Stimulated activated CD4-positive, alpha-beta T cell treated with anti-CD3 and anti-CD28 coated beads, Interleukin-12 subunit alpha, Interleukin-12 subunit beta, amount 100 ng/mL, for 4 hours (primary cell): ENCODE data around the gene LMBR1L.
A peak's percentile ranks its signal among the peaks of the same experiment; 100 is the strongest.

ENCODE experiments used
- DNase-seq: peaks from one replicate; pipeline ENCODE4 v3.0.0-alpha.2; 2020

Gene LMBR1L

DNA sequence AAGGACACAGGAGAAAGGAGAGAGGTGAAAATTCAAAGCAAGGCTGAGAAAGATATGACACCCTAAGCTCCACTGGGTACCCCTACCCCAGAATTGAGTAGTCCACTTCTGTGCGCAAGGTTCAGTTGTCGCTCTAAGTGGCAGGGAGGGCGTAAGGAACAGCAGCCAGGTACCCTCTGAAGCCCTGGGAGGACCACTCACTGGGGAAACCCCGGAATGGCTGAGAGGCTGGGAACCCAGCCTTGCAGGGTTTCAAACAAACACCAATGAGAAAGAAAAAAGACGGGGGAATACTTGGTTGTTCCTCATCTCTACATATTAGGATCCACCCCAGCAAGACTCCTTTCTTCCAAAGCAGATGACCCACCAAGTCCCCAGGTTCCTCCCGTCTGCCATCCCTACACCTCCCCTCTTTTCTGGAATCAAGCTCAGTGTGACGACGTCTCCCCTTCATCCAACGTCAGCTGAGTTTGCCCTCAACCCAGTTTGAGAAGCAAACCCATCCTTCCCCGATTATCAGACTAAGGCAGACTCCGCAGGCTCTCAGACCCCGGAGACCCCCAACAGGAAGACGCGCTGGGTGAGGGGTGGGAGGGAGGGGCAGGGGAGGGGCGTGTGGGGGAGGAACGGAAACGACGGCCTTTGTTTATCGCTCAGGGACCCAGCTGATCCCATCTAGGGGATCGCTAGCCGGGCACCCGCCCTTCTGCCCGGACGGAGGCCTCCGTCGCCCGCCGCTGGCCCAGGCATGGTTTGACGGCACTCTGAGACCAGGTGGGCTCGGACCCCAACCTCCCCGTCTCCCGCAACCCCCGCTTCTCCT, 795 bp downstream of the LMBR1L start:
- no peak for DNase-seq

DNA sequence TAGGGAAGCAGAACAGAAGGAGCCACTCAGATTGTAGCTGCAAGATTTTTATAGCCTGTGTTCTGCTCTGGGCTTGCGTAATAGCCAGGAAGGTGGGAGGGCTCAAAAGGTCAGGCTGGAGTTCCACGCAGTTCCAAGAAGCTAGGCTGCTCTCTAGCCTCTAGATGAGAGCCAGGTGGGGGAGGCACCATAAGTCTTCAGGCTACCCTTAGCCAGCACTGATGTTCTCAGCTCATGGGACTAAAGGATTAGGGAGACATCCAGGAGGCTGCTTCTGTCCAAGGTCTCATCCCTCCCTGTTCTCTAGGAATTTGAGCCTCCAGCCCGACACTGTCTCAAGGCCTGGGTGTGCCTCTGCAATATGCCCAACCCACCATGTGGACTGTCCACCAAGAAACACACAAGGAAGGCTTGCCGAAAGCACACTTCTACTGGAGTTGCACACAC, 1.7 kb downstream of the LMBR1L start:
- DNase-seq = no peak

DNA sequence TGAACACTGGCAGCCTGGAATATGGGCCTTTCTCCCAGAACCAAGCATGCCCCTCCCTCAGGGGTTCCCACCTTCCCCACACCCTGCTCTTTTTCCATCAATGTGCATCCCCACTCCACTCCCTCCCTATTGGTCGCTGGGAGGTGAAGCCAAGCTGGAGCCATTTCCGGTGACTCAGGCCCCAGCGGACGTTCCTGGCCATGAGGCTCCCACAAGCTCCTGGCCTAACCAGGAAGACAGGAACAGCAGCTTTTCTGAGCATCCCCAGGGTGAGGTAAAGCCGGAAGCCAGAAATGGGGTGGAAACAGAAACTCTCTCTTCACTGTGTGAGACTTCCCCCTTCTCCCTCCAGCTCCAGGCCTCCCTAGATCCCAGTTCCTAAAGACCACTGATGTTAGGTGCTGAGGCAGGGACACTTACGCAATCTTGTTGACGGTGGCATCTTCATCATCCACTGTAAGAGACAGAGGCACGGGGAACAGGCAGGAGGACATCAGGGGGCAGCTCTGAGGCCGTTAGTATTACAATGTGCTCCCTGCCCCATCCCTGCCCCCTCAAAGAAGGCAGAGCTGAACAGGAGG, 5.1 kb downstream of the LMBR1L start:
- DNase-seq = no peak

DNA sequence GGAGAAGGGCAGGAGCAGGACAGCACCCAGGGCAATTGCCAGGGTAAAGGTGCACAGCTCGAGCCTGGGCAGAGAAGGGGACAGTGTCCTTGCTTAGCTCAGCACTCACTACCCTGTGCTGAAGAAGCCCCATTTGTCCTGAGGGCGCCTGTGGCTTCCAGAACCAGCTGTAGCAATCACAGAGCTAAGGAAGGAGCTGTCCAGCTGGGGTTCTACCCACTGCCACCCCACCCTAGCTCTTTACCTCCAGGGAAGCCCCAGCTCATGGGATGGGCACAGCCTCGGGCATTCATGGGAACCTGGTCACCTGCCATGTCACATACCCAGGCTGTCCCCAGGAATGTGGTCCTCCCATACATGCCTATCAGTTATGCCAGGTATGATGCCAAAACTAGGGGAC, 5.8 kb downstream of the LMBR1L start:
- no peak for DNase-seq

DNA sequence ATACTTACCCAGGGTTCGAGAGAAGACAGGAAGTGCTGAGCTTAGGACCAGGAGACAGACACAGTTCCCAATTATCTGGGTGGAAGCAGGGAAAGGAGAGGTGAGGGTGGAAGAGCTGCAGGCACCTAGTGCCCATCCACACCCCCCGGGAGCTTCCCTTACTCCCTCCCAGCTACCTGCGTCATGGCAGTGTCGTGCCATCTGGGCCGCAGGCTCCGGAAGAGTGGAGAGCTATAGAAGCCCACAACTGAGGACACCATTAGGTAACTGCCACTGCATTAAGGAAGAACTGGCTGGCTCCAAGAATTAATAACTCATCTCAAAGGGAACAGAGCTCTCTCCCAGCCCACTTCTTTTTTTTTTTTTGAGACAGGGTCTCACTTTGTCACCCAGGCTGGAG, 10.3 kb downstream of the LMBR1L start:
- no peak for DNase-seq

DNA sequence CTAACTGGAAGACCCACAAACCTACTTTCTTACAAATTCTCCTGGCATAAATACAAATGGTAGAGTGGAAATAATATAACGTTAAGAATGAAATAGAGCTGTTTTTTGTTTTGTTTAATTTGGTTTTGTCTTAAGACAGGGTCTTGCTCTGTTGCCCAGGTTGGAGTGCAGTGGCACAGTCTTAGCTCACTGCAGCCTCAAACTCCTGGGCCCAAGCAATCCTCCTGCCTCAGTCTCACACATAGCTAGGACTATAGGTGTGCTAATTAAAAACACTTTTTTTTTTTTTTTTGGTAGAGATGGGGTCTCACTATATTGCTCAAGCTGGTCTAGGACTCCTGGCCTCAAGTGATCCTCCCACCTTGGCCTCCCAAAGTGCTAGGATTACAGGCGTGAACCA, 11.9 kb downstream of the LMBR1L start:
- DNase-seq = no peak

DNA sequence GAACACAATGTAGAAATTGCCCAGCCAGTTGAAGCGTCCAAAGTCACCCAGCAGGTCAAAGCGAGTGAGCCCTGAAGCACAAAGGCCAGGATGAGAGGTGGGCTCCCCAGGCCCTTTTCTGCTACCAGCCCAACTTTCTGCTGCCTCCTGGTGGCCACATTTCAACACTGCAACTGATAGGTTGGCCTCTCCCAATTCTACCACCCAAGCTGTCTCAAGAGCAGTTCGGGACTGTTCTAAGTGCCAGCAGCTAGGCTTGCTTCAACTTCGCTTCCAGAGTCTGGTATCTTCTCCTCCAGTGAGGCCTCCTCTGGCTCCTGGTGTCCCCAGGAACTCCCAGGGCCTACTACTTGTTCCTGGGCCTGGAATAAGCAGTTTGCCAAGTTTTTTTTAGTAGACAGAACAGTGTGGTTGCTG, 12.6 kb downstream of the LMBR1L start:
- peak; percentile 54 for DNase-seq

DNA sequence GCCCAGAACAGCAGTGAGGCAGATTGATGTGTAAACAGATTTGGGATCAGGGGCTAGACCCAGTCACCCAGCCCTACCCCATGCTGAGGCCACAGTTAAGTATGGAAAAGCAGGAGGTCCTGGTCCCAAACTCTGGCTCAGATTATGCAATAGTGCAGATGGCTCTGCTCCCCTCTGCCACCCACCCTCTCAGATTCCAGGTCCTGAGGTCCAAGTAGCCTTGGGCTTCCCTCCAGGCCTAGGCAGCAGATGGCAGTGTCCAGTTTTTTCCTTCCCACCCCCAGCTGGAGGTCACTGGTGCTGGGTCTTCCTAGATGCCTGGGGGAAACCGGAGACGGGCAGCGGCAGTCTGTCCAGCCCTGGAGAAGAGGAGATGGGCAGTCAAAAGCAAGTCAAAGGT, 13.3 kb downstream of the LMBR1L start:
- DNase-seq = no peak

DNA sequence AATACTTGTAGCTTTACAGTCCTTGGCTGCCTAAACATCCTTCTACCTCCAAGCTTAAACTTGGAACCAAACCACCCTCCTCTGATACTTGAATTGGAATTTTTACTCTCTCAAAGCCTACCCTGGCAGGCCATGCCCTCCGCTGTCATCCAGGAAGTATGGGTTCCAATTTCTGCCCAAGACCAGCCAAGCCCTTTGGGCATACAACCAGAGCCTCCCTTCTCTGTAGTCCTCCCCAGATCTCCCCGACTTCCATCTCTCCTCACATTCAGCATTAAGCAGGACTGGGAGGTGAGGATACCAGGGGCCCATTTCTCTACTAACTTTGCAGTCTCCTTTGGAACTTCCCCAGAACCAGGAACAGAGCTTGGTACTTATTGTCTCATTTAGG, 15.7 kb downstream of the LMBR1L start:
- no peak for DNase-seq

DNA sequence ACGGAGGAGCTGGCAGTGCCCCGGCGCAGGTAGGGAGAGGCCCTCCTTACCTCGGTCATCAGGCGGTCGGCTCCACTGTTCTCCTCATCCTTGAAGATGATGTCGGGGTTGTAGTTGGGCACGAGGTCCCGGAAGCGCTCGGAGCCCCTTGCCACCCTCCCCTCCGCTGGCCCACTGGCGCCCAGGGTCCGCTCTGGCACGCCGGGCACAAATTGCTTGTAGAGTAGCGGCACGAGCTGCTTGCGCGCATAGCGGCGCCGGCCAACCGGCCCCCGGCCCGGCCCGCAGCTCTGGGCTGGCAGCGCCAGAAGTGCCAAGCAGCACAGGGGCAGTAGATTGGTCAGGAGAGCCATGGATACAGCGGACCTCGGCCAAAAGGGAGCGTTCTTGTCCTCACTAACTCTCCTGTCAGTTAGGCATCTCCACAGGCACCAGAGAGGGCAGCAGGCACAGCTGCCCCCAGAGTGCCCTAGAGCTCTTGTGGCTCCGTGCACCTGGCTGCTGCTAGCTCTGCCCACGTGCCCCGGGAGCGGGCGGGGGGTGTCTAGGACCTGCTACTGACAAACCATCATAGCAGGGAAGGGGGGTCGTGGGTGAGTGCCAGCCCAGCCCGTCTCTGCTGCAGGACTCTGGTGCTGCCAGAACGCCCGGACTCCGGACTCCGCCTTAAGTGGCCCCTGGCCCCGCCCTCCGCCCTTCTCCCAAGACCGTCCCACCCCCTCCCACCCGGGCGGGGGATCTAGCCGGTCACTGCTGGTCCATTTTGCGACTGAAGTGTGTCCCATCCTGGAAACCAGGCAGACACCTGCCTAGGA, 16.3 kb downstream of the LMBR1L start, which contains the start of gene DHH:
DHH (minus strand) TSS at position 642 of the 815 bp plus-strand sequence; CDS start at position 353, 289 bp downstream.
- no peak for DNase-seq

DNA sequence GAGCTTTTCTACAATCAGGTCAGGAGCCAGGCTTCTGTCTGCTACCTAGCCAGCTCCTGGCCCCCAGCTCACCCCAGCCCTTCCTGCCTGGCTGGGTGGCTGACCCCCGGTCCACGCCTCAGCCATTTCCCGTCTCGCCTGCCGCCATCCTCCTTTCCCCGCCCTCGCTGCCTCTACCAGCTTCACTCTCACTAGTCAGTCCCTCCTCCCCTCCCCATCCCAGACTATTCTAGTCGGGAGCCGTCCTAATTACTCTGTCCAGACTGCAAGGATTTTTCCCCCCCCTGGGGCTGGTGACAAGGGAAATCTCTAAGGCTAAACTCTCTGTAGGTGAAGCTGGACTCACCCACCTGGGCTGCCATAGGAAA, 16.9 kb downstream of the LMBR1L start:
- DNase-seq = no peak

DNA sequence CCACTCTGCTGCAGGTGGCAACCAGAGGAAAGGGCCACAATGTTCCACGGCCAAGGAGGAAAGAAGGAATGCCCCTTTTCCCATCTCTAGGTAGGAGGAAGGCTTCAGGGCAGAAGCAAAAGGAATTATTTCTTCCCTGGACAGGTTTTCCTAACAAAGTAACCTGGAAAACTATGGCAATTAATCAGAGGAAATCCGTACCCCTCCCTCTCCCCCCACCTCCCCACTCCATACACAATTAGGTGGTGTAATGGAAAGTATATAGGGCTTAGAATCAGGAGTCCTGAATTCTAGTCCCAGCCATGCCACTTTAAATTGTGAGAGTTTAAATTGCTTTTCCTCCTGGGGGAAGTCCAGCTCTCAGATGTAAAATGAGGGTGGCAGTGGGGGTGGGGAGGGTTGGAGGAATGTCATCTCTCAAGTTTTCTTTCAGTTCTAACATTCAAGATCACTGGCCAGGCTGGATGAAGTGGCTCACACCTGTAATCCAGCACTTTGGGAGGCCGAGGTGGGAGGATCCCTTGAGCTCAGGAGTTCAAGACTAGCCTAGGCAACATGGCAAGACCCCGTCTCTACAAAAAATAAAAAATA, 17.7 kb downstream of the LMBR1L start:
- no peak for DNase-seq

DNA sequence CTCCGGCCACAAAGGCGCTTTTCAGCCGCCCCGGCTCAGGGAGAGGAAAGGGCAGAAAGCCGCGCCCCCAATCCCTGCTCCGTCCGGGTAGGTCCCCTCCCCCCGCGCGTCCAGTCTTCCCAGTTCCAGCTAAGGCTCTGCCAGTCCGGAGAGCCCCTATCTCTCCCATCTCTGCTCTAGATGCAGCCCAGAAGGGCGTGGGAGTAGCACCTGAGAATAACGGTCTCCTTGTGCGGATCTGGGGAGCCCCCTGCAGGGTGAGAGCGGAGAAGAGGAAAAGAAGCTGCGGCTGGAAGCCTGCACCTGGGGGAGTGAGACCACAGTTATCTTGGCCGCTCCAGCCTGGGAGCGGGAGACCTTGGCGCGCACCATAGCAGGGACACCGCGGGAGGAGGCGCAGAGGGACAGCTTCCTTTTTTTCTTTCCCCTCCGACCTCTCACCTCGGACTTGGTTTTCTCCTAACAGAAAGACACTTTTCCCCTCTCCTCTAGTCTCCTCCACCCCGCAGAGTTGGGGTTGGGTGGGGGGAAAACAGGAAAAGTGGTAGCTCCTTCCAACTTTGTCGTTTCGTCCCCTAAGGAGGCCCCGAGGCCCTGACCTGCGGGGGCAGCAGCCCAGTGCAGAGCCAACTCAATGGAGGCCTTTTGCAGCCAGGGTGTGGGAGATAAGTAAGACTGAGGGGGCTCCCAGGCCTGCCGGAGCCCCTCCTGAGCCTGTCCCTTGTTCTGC, 18.4 kb downstream of the LMBR1L start:
- peak; percentile 64 for DNase-seq

DNA sequence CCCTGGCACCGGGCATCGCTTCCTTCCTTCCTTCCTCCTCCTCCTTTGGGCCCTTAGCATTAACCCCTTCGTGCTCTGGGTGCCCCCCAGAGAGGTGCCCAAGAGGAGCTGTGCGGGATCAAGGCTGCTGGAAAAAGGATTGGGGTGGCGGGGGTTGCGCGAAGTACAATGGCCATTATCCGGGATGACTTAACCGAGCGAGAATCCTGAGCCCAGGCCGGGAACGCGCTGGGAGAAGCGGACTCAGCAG, 18.9 kb downstream of the LMBR1L start:
- no peak for DNase-seq

DNA sequence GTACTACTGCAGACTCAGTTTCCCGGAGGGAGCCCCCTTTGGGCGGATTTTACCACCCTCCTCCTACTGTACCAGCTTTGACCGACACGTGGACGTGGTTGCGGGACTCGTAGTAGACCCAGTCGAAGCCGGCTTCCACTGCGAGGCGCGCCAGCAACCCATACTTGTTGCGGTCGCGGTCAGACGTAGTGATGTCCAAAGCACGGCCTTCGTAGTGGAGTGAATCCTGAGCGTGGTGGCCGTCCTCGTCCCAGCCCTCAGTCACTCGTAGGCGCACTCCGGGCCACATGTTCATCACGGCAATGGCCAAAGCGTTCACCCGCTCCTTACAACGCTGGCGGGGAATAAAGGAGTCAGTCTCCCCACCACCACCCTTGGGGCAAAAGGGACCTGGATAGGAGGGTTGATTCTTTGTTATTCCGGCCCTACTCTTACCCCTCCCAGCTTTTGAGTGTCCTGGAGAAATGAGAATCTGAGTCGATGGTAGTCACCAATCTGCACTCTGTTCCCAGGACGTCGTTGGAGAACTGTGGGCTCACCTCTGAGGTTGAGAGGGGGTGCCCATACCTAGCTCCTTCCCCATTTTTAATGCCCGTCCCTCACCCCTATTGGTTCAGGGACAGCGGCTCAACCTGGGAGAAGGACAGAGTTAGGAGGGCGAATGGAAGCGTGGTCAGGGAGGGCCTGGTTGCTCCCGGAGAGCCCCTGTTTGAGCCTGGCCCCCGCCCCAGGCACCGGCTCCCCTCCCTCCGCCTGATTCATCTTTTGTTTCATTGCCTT, 19.4 kb downstream of the LMBR1L start:
- no peak for DNase-seq

DNA sequence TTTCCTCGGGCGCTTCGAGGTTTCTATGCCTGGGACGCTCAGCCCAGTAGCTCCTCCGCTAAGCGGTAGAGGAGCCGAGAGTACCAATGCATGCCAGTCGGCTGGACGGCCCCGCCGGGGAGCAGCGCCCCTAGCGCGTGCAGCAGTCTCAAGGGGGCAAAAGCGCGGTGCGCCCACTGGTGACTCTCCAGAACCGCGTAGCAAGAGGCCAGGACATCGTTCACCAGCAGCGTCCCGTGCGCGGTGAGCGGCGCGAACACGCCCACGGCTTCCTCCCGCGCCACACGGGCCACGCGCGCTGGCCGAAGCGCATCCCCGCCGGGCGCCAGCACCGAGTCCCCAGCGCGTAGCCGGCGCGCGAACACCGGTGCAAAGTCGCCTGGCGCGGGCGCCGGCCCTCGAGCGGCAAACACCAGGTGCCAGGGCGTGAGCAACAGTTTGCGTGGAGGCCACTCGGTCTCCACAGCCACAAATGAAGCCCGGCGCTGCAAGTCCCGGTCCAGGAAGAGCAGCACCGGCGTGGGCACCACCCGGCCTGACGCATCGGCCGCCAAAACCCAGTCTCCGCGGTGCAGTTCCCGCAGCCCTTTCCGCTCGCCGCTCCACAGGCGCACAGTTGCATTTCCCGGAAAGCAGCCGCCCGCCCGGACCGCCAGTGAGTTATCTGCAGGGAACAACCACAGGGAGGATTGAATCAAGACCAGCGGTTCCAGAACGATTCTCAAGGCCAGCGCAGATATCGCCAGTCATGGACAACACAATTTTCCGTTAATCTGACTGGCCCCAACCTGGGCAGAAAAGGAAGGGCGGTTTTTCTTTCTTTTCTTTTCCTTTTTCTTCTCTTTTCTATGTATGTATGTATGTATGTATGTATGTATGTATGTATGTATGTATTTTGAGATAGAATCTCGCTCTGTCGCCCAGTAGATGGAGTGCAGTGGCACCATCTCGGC, 20.6 kb downstream of the LMBR1L start:
- peak; percentile 34 for DNase-seq

DNA sequence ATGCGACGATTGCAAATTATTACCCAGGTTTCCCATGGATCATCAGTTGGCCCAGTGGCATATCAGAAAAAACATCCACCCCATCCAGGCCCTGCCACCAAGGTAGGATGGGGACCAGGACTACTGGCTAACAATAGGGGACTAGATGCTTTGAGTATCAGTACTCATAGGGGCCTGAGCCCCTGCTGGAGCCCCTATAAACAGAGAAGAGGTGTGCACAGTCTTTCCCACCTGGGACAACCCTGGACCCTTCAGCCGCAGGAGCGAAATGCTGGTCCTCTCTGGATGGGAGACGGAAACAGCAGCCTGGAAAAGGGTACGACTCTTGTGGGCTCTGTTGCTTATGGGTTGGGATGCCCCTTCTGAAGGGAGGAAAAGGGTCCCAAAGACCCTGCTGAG, 21.7 kb downstream of the LMBR1L start:
- DNase-seq = no peak

DNA sequence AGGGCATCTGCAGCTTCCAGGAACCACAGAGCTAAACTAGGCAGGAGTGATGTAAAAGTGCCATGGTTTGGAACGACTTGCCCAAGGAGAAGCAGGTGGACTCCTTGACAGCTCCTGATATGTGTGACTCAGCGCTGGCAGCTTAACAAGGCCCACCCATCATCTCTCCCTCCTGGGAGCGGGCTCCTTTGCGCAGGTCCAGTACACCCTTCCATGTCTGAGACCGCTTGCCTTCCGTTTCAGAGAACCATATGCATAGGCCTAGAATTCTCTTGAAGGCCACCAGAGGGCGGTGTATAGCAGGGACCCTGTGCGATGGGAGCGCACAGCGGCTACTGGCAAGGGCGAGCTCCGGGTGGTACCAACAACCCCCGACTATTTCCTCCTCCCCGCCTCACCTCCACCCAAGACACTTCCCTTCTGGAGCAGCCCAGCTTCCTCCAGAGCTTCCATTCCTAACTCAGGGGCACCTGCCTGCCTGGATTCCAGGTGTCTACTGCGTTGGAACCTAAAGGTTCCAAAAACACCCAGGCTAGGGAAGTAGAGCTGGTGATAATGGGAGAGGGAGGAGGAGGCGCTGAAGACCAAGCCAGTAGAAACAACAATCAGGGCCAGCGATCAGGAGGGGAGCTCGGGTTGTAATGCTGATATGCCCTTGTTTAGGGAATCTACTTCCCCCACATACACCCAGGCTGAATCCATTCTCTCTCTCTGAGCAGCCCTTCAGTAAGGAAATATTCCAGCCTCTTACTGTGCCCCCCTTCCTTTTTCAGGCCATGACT, 22.3 kb downstream of the LMBR1L start:
- peak; percentile 60 for DNase-seq

DNA sequence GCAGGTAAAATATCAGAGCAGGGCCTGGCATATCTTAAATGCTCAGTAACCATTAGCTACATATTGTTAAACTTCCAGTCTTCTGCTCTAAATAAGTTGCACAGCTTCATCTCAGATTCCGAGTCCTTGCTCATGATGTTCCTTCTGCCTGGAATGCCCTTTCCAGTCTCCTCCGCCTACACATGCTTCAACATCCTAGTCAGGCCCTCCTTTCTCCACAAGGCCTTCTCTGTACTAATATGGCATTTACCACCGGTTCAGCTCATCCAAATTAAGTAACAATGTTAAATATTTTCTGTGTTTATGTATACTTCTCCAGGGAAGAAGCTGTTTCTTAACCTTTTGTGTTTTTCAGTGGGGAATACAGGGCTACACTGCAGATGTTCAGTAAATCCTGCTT, 24.5 kb downstream of the LMBR1L start:
- no peak for DNase-seq

DNA sequence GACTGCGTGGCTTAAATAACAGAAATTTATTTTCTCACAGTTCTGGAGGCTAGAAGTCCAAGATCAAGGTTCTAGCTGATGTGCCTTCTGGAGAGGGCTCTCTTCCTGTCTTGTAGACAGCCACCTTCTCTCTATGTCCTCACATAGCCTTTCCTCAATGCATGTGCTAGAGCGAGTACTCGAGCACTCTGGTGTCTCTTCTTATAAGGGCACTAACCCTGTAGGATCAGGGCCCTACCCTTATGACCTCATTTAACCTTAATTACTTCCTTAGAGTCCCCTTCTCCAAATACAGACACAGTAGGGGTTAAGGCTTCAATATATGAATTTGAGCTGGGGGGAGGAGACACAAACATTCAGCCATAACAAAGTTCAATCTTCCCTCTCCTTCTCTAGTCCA, 26.2 kb downstream of the LMBR1L start:
- no peak for DNase-seq
